Endodermal cell (in vitro differentiated cells): ENCODE results near the gene HLA-DMB. TPM values are rescaled to one million over a fixed set of nuclear protein-coding genes. Genes with fewer than 3 reads are reported as not detected.

Source experiments
- DNase-seq: peaks from one replicate; pipeline ENCODE4 v3.0.0-alpha.2; 2017
- H3K27ac ChIP-seq: 2 replicates; pipeline ENCODE4 v1.5.1; 2013; ENCODE audit warnings: mild to moderate bottlenecking, low read depth, low read length, moderate library complexity
- H3K27me3 ChIP-seq: 2 replicates; pipeline ENCODE4 v1.6.1; 2013; ENCODE audit warnings: mild to moderate bottlenecking, low read length, moderate library complexity; ENCODE audit not compliant: insufficient read depth, control insufficient read depth, poor library complexity, severe bottlenecking
- H3K36me3 ChIP-seq: 2 replicates; pipeline ENCODE4 v1.7.0; 2013; ENCODE audit warnings: mild to moderate bottlenecking, low read length, moderate library complexity; ENCODE audit not compliant: control insufficient read depth, insufficient read depth
- H3K4me1 ChIP-seq: one replicate; pipeline ENCODE4 v1.7.0; 2013; ENCODE audit warnings: low read length; ENCODE audit not compliant: control insufficient read depth, insufficient read depth
- H3K4me3 ChIP-seq: 2 replicates; pipeline ENCODE4 v1.5.1; 2013; ENCODE audit warnings: mild to moderate bottlenecking, low read length, moderate library complexity
- H3K9ac ChIP-seq: 2 replicates; pipeline ENCODE4 v1.6.1; 2013; ENCODE audit warnings: mild to moderate bottlenecking, low read length, moderate library complexity; ENCODE audit not compliant: poor library complexity, severe bottlenecking; ENCODE audit errors: extremely low read depth
- H3K9me3 ChIP-seq: 2 replicates; pipeline ENCODE4 v1.6.1; 2013; ENCODE audit warnings: mild to moderate bottlenecking, low read length, moderate library complexity; ENCODE audit not compliant: control insufficient read depth
- H3K27ac Mint-ChIP-seq: 2 replicates; pipeline ENCODE4 v1.8.0; 2020; ENCODE audit warnings: mixed read lengths
- H3K27me3 Mint-ChIP-seq: 2 replicates; pipeline ENCODE4 v1.8.0; 2021; ENCODE audit warnings: mild to moderate bottlenecking, mixed read lengths; ENCODE audit not compliant: insufficient read depth
- H3K36me3 Mint-ChIP-seq: 2 replicates; pipeline ENCODE4 v1.8.0; 2020; ENCODE audit warnings: low read depth, mixed read lengths
- H3K4me1 Mint-ChIP-seq: 2 replicates; pipeline ENCODE4 v1.8.0; 2020; ENCODE audit warnings: mixed read lengths
- H3K4me3 Mint-ChIP-seq: 2 replicates; pipeline ENCODE4 v1.8.0; 2020; ENCODE audit warnings: mild to moderate bottlenecking, moderate library complexity, mixed read lengths
- H3K9me3 Mint-ChIP-seq: 2 replicates; pipeline ENCODE4 v1.8.0; 2020; ENCODE audit warnings: mild to moderate bottlenecking, mixed read lengths
- WGBS, 2 experiments: methylation state at CpG; one replicate each; pipeline versions ENCODE4 v1.1.5 to v1.1.7; 2013; ENCODE audit warnings: missing lambda C conversion rate in 2 of 2, mixed read lengths in 1 of 2; ENCODE audit not compliant: insufficient coverage in 1 of 2, insufficient read length in 1 of 2; 5-methylcytosine and 5-hydroxymethylcytosine counted together
- total RNA-seq, 2 donors: library from RNA; stranded (reverse); fragmentation: NEBNext Ultra II Directional in 1 of 2; extraction: Animal tissue kit (Norgen Biotek cat#: 25700) in 1 of 2; gene quantifications; 2 replicates in 1 of 2; 3 replicates in 1 of 2; pipeline ENCODE4 v1.2.1, GENCODE V29; 2021
- TF ChIP-seq, protein P1 (sequence below): fragments of 200-600 bp; sonication (generic); conservative IDR thresholded peaks from 2 replicates; pipeline ENCODE4 v1.5.0; 2021; ENCODE audit warnings: antibody characterized with exemption, mild to moderate bottlenecking

HLA-DMB gene
- total RNA-seq, 2 donors from 2014 or later, result 0.24 to 1.8 TPM

DNA sequence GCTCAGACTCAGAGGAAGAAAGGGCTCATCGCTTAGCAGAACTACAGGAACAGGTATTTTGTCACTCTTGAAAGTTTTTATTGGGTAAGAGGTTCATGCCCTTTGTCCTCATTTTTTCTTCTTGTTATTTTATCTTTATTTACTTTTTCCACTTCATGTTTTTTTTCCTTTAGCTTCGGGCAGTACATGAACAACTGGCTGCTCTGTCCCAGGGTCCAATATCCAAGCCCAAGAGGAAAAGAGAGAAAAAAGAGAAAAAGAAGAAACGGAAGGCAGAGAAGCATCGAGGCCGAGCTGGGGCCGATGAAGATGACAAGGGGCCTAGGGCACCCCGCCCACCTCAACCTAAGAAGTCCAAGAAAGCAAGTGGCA is 37.1 kb upstream of the HLA-DMB start:
- no peak overlapping the region for H3K27ac ChIP-seq
- Mint-ChIP-seq H3K27ac (peak overlapping the region; percentile 65), H3K27me3 (no peaks in the 10 kb centered on the region), H3K9me3 (no peaks in the 10 kb centered on the region), H3K4me1 (peaks cover 48% of the 10 kb centered on the region), H3K36me3 (peaks cover 91% of the 10 kb centered on the region), H3K4me3 (no peak overlapping the region)
- H3K27me3 ChIP-seq, result no peaks in the 10 kb centered on the region
- H3K4me3 ChIP-seq, result no peak overlapping the region
- peaks cover 90% of the 10 kb centered on the region for H3K36me3 ChIP-seq
- TF ChIP-seq, protein P1, sequence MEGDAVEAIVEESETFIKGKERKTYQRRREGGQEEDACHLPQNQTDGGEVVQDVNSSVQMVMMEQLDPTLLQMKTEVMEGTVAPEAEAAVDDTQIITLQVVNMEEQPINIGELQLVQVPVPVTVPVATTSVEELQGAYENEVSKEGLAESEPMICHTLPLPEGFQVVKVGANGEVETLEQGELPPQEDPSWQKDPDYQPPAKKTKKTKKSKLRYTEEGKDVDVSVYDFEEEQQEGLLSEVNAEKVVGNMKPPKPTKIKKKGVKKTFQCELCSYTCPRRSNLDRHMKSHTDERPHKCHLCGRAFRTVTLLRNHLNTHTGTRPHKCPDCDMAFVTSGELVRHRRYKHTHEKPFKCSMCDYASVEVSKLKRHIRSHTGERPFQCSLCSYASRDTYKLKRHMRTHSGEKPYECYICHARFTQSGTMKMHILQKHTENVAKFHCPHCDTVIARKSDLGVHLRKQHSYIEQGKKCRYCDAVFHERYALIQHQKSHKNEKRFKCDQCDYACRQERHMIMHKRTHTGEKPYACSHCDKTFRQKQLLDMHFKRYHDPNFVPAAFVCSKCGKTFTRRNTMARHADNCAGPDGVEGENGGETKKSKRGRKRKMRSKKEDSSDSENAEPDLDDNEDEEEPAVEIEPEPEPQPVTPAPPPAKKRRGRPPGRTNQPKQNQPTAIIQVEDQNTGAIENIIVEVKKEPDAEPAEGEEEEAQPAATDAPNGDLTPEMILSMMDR, result no peak
- no peak for DNase-seq
- no peak overlapping the region for H3K9ac ChIP-seq
- peaks cover 4% of the 10 kb centered on the region for H3K4me1 ChIP-seq
- no peaks in the 10 kb centered on the region for H3K9me3 ChIP-seq
- whole genome bisulfite sequencing, 2 experiments, result 93 to 100% methylated on average over 2 to 7 of the region's 7 CpGs

DNA sequence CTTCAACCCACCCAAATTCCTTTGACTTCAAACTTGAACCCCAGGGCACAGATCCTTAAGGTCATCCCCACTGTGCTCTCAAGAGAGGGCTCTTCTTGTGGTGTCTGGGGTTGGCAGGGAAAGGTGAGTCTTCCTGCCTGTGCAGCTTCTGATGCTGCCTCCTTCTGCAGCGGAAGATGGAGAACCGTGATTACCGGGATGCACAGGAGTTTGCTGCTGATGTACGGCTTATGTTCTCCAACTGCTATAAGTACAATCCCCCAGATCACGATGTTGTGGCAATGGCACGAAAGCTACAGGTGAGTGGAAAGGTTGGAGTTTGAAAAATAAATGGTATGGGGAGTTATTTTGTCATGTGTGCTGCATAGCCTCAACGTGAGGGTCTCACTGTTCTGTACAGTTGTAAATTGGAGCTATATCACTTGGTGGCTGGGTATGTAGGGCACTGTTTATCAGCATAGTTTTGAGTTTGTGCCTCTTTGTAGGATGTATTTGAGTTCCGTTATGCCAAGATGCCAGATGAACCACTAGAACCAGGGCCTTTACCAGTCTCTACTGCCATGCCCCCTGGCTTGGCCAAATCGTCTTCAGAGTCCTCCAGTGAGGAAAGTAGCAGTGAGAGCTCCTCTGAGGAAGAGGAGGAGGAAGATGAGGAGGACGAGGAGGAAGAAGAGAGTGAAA is 36.6 kb upstream of the HLA-DMB start:
- H3K4me3 ChIP-seq, result peak overlapping the region; percentile 98
- Mint-ChIP-seq H3K27me3 (no peaks in the 10 kb centered on the region), H3K4me1 (peaks cover 45% of the 10 kb centered on the region), H3K9me3 (no peaks in the 10 kb centered on the region), H3K27ac (peak overlapping the region; percentile 65), H3K36me3 (peaks cover 97% of the 10 kb centered on the region), H3K4me3 (no peak overlapping the region)
- peaks cover 96% of the 10 kb centered on the region for H3K36me3 ChIP-seq
- no peak overlapping the region for H3K9ac ChIP-seq
- 94 to 97% methylated on average over 9 to 10 of the region's 10 CpGs for WGBS, 2 experiments
- no peak overlapping the region for H3K27ac ChIP-seq
- TF ChIP-seq, protein P1, result no peak
- no peaks in the 10 kb centered on the region for H3K4me1 ChIP-seq
- no peaks in the 10 kb centered on the region for H3K9me3 ChIP-seq
- H3K27me3 ChIP-seq, result no peaks in the 10 kb centered on the region
- DNase-seq, result no peak

DNA sequence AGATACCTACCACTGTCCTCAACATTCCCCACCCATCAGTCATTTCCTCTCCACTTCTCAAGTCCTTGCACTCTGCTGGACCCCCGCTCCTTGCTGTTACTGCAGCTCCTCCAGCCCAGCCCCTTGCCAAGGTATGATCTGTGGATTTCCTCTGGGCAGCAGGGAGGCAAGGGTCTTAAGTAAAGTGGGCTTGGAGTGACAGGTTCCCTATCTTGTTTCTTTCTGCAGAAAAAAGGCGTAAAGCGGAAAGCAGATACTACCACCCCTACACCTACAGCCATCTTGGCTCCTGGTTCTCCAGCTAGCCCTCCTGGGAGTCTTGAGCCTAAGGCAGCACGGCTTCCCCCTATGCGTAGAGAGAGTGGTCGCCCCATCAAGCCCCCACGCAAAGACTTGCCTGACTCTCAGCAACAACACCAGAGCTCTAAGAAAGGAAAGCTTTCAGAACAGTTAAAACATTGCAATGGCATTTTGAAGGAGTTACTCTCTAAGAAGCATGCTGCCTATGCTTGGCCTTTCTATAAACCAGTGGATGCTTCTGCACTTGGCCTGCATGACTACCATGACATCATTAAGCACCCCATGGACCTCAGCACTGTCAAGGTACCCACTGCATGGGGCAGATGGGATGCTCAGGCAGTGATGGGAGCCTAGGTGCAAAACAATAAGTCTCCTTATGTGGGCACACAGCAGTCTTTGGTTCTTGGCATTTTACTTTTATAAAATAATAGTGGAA is 35.7 kb upstream of the HLA-DMB start:
- WGBS, 2 experiments, result 94% methylated on average over 5 to 7 of the region's 7 CpGs
- no peaks in the 10 kb centered on the region for H3K9me3 ChIP-seq
- peak overlapping the region; percentile 75 for H3K27ac Mint-ChIP-seq
- H3K27ac ChIP-seq, result no peak overlapping the region
- no peak overlapping the region for H3K9ac ChIP-seq
- H3K36me3 Mint-ChIP-seq, result peaks cover 95% of the 10 kb centered on the region
- no peak for DNase-seq
- peak overlapping the region; percentile 98 for H3K4me3 Mint-ChIP-seq
- H3K36me3 ChIP-seq, result peaks cover 94% of the 10 kb centered on the region
- H3K27me3 ChIP-seq, result no peaks in the 10 kb centered on the region
- peak overlapping the region; percentile 98 for H3K4me3 ChIP-seq
- TF ChIP-seq, protein P1, result no peak
- H3K4me1 Mint-ChIP-seq, result peaks cover 40% of the 10 kb centered on the region
- no peaks in the 10 kb centered on the region for H3K27me3 Mint-ChIP-seq
- no peaks in the 10 kb centered on the region for H3K4me1 ChIP-seq
- H3K9me3 Mint-ChIP-seq, result no peaks in the 10 kb centered on the region
